Aorta (tissue), 5 donors: Measurements from ENCODE around the gene AGK. TPM values are rescaled to one million over a fixed set of nuclear protein-coding genes. Genes with fewer than 3 reads are reported as not detected.
A peak's percentile ranks its signal among the peaks of the same experiment; 100 is the strongest.

Experiments used
- ATAC-seq: fragments of 200-7000 bp; cut with Tn5 transposase; one replicate; pipeline ENCODE4 v1.9.1; 2022; ENCODE audit warnings: moderate library complexity; ENCODE audit not compliant: low FRiP score
- DNase-seq, 2 donors: peaks; one replicate each; pipeline ENCODE4 v3.0.0-alpha.2; 2020
- H3K27ac ChIP-seq, 2 donors: one replicate each; pipeline ENCODE4 v1.5.1; 2013; ENCODE audit warnings: low read length in 2 of 2, mild to moderate bottlenecking in 2 of 2, moderate library complexity in 2 of 2, control low read depth in 1 of 2, inconsistent platforms in 1 of 2, low read depth in 1 of 2
- H3K27me3 ChIP-seq, 2 donors: one replicate each; pipeline ENCODE4 v1.6.1; 2013; ENCODE audit warnings: control low read depth in 1 of 2, low read length in 1 of 2, mild to moderate bottlenecking in 1 of 2, moderate library complexity in 1 of 2; ENCODE audit not compliant: insufficient read depth in 2 of 2, control insufficient read depth in 1 of 2
- H3K36me3 ChIP-seq, 2 donors: one replicate each; pipeline ENCODE4 v1.6.1; 2013; ENCODE audit warnings: control low read depth in 1 of 2, low read length in 1 of 2, mild to moderate bottlenecking in 1 of 2; ENCODE audit not compliant: insufficient read depth in 2 of 2, control insufficient read depth in 1 of 2
- H3K4me1 ChIP-seq, 2 donors: one replicate each; pipeline ENCODE4 v1.6.1; 2013; ENCODE audit warnings: low read length in 2 of 2, control low read depth in 1 of 2, mild to moderate bottlenecking in 1 of 2, moderate library complexity in 1 of 2; ENCODE audit not compliant: insufficient read depth in 2 of 2, control insufficient read depth in 1 of 2
- H3K4me3 ChIP-seq, 2 donors: one replicate each; pipeline ENCODE4 v1.5.1; 2013; ENCODE audit warnings: low read length in 2 of 2, control low read depth in 1 of 2, mild to moderate bottlenecking in 1 of 2
- H3K9me3 ChIP-seq: one replicate; pipeline ENCODE4 v1.6.1; 2013; ENCODE audit warnings: mild to moderate bottlenecking, low read length; ENCODE audit not compliant: control insufficient read depth
- whole genome bisulfite sequencing, 2 donors: extraction: QIAGEN DNeasy Blood & Tissue Kit; methylation state at CpG; one replicate each; pipeline ENCODE4 v1.1.7; 2013; 5-methylcytosine and 5-hydroxymethylcytosine counted together
- intact Hi-C, 2 donors: fragments of 100-400 bp; cut with DNase I; formaldehyde crosslinking; loops; one replicate each; pipeline versions ENCODE4 v1.14.2 to v1.15.0; 2022
- polyA plus RNA-seq, 2 donors: library from polyadenylated mRNA; stranded (reverse); fragments of 200-250 nt; gene quantifications; one replicate each; pipeline ENCODE4 v1.2.3, GENCODE V29; 2013
- total RNA-seq, 2 donors: library from RNA; stranded (reverse); fragmentation: NEBNext Ultra II Directional; extraction: Animal tissue kit (Norgen Biotek cat#: 25700); gene quantifications; one replicate each; pipeline ENCODE4 v1.2.1, GENCODE V29; 2021
- donor health status: healthy with polysubstance abuse.
- donor health status: Bipolar disorder and iron deficiency.
- donor health status: DM: no; HTN: no; CAD: no.
- donor health status: DM: no; HTN: no; CAD: no.
- donor health status: DM: yes; HTN: yes; CAD: no.

AGK gene
- total and polyA plus RNA-seq, 4 donors, result 4.6 to 29.3 (median 16.3) TPM

DNA sequence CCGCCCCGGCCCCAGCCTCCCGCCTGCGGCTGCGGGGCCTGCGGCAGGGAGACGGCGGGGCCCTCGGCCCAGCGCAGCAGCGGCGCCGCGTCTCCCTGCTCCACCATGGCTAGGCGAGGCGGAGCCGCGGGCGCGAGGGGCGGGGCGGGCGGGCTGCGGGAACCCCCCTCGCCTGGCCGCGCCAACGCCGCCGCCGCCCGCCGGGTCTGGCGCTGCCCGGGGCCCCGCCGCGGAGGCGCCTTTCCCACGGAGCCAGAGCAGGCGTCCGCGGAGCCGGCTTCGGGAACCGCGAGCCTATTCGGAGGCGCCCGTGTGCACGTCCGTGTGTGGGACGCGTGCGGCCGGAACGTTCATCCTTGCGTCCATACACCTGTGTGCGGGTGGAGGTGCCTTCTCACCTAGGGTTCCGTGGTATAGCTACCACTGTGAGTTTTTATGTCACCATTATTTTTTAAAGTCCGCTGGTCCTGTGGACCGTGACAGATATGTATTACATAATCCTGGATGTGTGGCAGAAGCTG lies 150.9 kb downstream of the AGK start, which contains the start of gene DENND11:
Gene DENND11 (minus strand): TSS at position 120 of the 521 bp plus-strand sequence. CDS start 13 bp downstream, at position 107.
- Histone ChIP-seq H3K9me3 (no peaks in the 10 kb centered on the region), H3K4me3 (peak within 1 kb of the TSS; percentile 99 to 100), H3K27me3 (no peaks in the 10 kb centered on the region), H3K36me3 (no peaks in the 10 kb centered on the region), H3K27ac (peak within 1 kb of the TSS; percentile 23 to 95), H3K4me1 (peaks cover 0 to 6% of the 10 kb centered on the region in 2 donors)
- intact Hi-C loops, result loop anchor here (2.0 to 5.0 kb wide), 3 partner anchors 35 to 45 kb away; partner anchors contain the start of gene SSBP1 (in 2 of the 2)
- DNase-seq (peak; percentile 55 to 86), ATAC-seq (peak; percentile 74)
- WGBS, 2 donors, result 0 to 1% methylated on average over 26 to 62 of the region's 62 CpGs

- Histone ChIP-seq H3K4me3 (peak overlapping the region in 1 of 2 donors; percentile 100), H3K9me3 (no peaks in the 10 kb centered on the region), H3K27me3 (no peaks in the 10 kb centered on the region), H3K4me1 (peaks cover 0 to 6% of the 10 kb centered on the region in 2 donors), H3K36me3 (no peaks in the 10 kb centered on the region), H3K27ac (no peak overlapping the region)
- WGBS, 2 donors, result 6 to 10% methylated on average over 4 of the region's 4 CpGs
- no peak for ATAC-seq
- DNase-seq, result no peak
- intact Hi-C loops, result loop anchor here (2.0 to 5.0 kb wide), 3 partner anchors 34 to 46 kb away; partner anchors contain the start of gene SSBP1 (in 2 of the 2)
Measured at GRCh38 chr7:141702892-141703291, 151.7 kb downstream of the AGK start.

- no peak overlapping the region for H3K4me3 ChIP-seq
- no peaks in the 10 kb centered on the region for H3K9me3 ChIP-seq
- 57 to 64% methylated on average over 3 of the region's 3 CpGs for WGBS, 2 donors
- H3K4me1 ChIP-seq, result peaks cover 0 to 6% of the 10 kb centered on the region in 2 donors
- no peak for ATAC-seq
- no peaks in the 10 kb centered on the region for H3K36me3 ChIP-seq
- no peak for DNase-seq
- H3K27ac ChIP-seq, result no peak overlapping the region
- no peaks in the 10 kb centered on the region for H3K27me3 ChIP-seq
- intact Hi-C loops, result loop anchor here (5.0 kb wide), 2 partner anchors 33 to 47 kb away; partner anchors contain the start of gene SSBP1 (in 1 of the 2)
Measured at GRCh38 chr7:141704112-141704511, 152.9 kb downstream of the AGK start.

DNA sequence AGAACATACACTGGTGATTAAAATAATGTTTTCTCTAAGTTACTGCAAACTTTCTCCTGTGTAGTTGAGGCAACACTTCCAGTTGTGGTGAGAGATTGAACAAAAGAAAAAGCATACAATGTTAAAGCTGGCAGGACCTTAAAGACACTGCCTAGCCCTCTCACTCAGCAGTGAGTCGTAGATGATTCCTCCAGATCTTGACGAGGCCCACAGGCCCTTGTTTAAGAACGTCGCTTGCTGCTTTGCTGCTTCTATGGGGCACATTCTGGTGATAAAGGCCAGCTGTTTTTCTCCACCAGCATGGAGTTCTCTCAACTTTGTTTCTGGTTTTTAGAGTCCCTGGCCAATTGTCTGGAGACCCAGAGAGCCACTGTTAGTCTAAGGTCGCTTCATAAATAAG lies 153.5 kb downstream of the AGK start:
- ATAC-seq, result no peak
- H3K36me3 ChIP-seq, result peaks cover 0 to 2% of the 10 kb centered on the region in 2 donors
- H3K27me3 ChIP-seq, result no peaks in the 10 kb centered on the region
- peaks cover 0 to 6% of the 10 kb centered on the region in 2 donors for H3K4me1 ChIP-seq
- intact Hi-C loops, result loop anchor here (5.0 kb wide), 2 partner anchors 33 to 47 kb away; partner anchors contain the start of gene SSBP1 (in 1 of the 2)
- 68% methylated on average over 5 of the region's 5 CpGs for WGBS, 2 donors
- peak overlapping the region; percentile 31 to 48 for H3K27ac ChIP-seq
- H3K9me3 ChIP-seq, result no peaks in the 10 kb centered on the region
- DNase-seq, result no peak
- H3K4me3 ChIP-seq, result no peak overlapping the region

Other genes with a start within 250 kb of the AGK start
- gene DENND11, start 150.8 kb downstream of the AGK start, total RNA-seq, result 10 to 100 TPM; 19.1 to 31.6 TPM
- 10 to 100 TPM in 1 of 2 donors, 1 to 10 TPM in 1; 7.3 to 11.8 TPM for gene DENND11, start 150.8 kb downstream of the AGK start, polyA plus RNA-seq
- gene WEE2, start 156.9 kb downstream of the AGK start, total RNA-seq, result under 1 TPM in 1 of 2 donors, not detected in 1; 0.12 TPM
- gene WEE2, start 156.9 kb downstream of the AGK start, polyA plus RNA-seq, result not detected
- 10 to 100 TPM; 72.1 to 77.0 TPM for gene SSBP1, start 186.9 kb downstream of the AGK start, total RNA-seq
- 100 to 1,000 TPM; 157 to 162 TPM for gene SSBP1, start 186.9 kb downstream of the AGK start, polyA plus RNA-seq
- gene TAS2R3, start 212.7 kb downstream of the AGK start, total RNA-seq, result 1 to 10 TPM; 3.1 to 5.2 TPM
- under 1 TPM in 1 of 2 donors, not detected in 1; 0.15 TPM for gene TAS2R3, start 212.7 kb downstream of the AGK start, polyA plus RNA-seq
- gene TAS2R4, start 225.3 kb downstream of the AGK start, total RNA-seq, result 1 to 10 TPM; 1.6 to 4.5 TPM
- gene TAS2R4, start 225.3 kb downstream of the AGK start, polyA plus RNA-seq, result under 1 TPM in 1 of 2 donors, not detected in 1; 0.15 TPM
- gene TAS2R5, start 238.8 kb downstream of the AGK start, total RNA-seq, result 1 to 10 TPM; 1.7 to 5.0 TPM
- under 1 TPM in 1 of 2 donors, not detected in 1; 0.18 TPM for gene TAS2R5, start 238.8 kb downstream of the AGK start, polyA plus RNA-seq